Astrocyte (in vitro differentiated cells and primary cell): ENCODE measurements around the gene NMT1.

Experiments used
- EZH2 ChIP-seq: IDR thresholded peaks from 2 replicates; pipeline ENCODE4 v1.6.1; 2012; ENCODE audit warnings: mild to moderate bottlenecking, low read length, inconsistent platforms; ENCODE audit not compliant: insufficient read depth
- TF ChIP-seq, protein P1 (sequence below): IDR thresholded peaks from 2 replicates; pipeline ENCODE4 v1.5.1; 2011; ENCODE audit warnings: low read depth, mild to moderate bottlenecking, inconsistent platforms, low read length, moderate library complexity; ENCODE audit not compliant: insufficient read depth

- TF ChIP-seq, protein P1, sequence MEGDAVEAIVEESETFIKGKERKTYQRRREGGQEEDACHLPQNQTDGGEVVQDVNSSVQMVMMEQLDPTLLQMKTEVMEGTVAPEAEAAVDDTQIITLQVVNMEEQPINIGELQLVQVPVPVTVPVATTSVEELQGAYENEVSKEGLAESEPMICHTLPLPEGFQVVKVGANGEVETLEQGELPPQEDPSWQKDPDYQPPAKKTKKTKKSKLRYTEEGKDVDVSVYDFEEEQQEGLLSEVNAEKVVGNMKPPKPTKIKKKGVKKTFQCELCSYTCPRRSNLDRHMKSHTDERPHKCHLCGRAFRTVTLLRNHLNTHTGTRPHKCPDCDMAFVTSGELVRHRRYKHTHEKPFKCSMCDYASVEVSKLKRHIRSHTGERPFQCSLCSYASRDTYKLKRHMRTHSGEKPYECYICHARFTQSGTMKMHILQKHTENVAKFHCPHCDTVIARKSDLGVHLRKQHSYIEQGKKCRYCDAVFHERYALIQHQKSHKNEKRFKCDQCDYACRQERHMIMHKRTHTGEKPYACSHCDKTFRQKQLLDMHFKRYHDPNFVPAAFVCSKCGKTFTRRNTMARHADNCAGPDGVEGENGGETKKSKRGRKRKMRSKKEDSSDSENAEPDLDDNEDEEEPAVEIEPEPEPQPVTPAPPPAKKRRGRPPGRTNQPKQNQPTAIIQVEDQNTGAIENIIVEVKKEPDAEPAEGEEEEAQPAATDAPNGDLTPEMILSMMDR = peak; percentile 54
- no peak for TF ChIP-seq EZH2
Observed at GRCh38 chr17:45132572-45133463, 71.7 kb downstream of the NMT1 start.
